Measurements from ENCODE around the gene GRAMD4. TPM values are rescaled to one million over a fixed set of nuclear protein-coding genes. Genes with fewer than 3 reads are reported as not detected.

GRAMD4 gene
- total RNA-seq, 1 donor from 2014 or later = 24.8 TPM

- no peak for DNase-seq
Measured at GRCh38 chr22:46673205-46673604, 53.0 kb downstream of the GRAMD4 start.

DNA sequence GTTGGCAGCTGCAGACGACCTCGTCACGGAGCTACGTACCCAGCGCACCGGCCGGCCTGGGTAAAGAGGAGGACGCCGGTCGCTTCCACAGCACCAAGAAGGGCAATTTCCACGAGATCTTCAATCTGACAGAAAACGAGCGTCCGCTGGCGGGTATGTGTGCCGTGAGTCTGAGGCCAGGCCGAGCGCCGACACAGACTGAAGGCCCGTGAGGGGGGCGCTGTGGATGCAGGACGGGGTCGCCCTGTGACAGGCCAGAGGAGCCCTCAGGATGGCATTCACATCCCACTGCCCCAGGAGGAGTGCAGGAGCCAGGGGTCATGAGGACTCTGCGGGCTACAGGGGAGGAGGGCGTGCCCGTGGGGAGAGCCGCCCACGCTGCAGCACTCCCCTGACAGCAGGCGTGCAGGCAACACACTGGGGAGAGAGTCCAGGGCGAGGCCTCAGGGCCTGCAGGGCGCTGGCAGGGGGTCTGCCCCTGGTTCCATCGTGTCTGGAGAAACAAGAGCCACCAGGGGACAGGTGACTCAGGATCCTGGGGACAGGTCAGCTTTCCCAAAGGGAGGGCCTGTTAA is 53.6 kb downstream of the GRAMD4 start:
- no peak for DNase-seq

DNA sequence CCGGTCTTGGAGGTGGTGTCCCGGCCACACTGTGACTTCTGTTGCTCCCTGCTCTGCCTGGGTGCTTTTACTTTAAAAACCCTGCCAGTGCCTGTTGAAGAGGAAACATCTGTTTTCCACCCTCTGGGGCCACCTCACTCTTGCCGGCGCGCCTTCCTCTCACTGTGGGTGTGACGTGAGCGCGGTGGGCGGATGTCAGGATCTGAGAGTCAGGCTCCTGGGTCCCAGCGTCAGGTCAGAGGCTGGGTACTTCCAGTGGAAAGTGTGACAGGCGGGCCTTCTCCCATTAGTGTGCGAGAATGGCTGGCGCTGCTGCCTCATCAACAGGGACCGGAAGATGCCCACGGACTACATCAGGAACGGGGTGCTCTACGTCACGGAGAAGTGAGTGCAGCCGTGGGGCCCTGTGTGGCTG is 54.2 kb downstream of the GRAMD4 start:
- DNase-seq = peak; percentile 45

GRCh38 chr22:46674906-46675305 is 54.7 kb downstream of the GRAMD4 start:
- no peak for DNase-seq

GRCh38 chr22:46675479-46675878 is 55.3 kb downstream of the GRAMD4 start:
- no peak for DNase-seq

GRCh38 chr22:46675938-46676337 is 55.8 kb downstream of the GRAMD4 start:
- no peak for DNase-seq

- DNase-seq = no peak
Measured at GRCh38 chr22:46676479-46676878, 56.3 kb downstream of the GRAMD4 start.

GRCh38 chr22:46676881-46677280 is 56.7 kb downstream of the GRAMD4 start:
- DNase-seq = no peak

GRCh38 chr22:46677323-46678002 is 57.3 kb downstream of the GRAMD4 start:
- DNase-seq = no peak

DNA sequence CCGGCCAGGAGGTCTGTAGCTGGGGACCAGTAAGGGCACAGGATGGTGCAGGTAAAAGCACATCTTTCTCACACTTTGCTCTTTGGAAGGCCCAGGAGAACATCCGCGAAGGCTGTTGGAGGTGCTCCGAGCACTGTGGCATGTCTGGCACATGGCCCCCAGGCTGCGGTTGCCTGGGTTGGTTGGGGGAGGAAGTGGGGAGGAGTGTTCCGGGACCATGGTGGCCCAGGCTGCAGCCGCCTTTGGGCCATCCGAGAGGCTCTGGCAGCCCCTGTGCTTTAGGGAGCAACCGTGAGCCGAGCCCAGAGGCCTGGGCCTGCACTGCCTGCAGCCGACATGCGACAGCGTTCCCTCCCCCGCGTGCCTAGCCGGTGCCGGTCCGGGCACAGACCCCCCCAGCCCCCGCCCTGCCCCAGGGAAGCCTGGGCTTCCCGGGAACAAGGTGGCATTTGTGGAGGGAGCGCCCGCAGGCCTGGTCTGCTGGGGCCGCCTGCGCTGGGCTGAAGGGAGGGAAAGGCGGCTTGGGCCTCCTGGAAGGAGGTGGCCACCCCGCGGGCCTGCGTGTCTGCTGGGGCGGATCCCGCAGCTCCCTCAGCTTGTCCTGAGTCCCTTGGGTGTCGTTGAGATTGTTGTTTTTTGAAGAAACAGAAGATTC is 57.9 kb downstream of the GRAMD4 start:
- DNase-seq = no peak

GRCh38 chr22:46678785-46679700 is 58.9 kb downstream of the GRAMD4 start:
- DNase-seq = peak; percentile 52

GRCh38 chr22:46679706-46680269 is 59.6 kb downstream of the GRAMD4 start:
- DNase-seq = peak; percentile 55

DNA sequence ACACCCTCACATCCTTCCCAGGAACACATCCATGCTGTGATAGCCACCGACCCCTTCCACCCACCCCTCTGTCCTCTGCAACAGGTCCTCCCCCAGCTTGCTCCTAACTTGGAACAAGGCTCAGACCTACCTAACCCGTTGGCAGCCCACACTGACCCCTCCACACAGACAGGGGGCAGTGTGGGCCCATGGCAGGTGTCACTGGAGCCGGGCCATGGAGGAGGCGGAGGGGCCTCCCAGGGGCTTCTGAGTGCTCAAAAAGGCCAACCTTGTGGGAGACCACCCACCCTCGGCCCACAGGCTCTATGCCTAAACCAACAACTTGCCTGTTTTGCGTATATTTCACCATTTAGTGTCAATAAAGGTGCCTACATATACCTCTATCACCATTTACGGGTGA is 60.8 kb downstream of the GRAMD4 start:
- DNase-seq = no peak

DNA sequence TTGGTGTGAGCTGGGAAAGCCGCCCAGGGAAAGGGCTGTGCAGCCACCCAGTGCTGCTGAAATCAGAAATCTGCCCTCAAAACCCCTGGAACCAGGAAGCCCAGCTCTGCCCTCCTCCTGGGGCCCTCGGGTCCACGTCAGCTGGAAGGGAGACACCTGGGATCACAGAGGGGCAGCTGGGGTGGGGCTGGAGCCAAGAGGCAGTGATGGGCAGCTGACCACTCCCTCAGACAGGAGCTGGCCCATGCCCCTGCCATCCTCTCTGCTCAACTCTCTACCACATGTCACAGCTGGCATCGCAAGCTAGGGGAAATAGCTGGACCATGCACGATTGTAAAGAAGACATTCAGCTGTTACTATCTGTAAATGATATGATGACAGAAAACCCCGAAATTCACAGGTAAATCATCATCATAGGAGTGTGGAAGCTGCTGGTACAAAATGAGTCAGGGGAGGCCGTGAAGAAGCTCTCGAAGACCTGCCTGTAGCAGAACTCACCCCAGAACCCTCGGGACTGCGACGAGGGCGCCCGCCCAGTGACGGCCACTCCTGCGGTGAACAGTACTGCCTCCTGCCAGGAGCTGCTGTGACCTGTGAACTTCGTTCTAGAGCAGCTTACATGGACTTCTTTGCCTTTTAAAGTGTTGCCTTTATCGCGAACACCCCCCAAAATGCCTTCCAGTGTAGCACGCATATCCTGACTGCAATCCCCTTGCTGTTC is 62.0 kb downstream of the GRAMD4 start:
- DNase-seq = no peak

GRCh38 chr22:46684706-46685105 is 64.5 kb downstream of the GRAMD4 start:
- no peak for DNase-seq

DNA sequence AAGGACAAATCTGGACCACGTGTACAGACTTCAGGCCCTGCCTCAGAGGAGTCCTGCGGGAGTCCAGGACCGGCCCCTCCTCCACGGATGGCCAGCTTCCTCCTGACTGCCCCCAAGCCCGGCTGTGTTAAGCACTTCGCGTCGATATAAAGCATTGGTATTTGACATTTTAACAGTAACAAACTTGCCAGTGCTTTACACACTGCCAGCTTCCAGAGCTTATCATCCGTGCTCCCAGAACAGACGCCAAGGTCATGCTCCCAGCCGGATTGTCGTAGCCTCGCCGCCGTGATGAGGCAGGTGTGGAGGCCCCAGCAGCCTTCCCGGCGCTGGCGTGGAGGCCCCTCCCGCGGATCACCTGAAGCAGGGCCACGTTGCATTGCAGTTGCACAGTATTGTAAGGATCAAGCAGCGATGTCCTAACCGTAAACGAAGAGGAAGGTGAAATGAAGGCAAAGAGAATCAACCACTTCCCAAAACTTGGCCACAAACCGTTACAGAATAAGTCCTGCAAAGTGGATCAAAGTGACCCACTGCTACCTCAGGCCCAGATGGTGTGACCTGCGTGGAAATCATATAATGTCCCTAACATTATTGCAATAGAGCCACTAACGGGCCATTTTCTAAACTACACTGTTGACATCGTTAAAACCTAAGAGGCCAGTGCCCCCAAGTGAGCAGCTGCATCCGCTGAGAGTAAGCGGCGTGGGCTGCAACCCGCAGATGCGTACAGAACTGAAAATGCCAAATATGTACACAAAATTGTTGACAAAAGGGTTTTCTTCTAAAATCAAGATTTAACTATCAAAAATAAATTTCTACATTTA is 66.2 kb downstream of the GRAMD4 start:
- DNase-seq = no peak

DNA sequence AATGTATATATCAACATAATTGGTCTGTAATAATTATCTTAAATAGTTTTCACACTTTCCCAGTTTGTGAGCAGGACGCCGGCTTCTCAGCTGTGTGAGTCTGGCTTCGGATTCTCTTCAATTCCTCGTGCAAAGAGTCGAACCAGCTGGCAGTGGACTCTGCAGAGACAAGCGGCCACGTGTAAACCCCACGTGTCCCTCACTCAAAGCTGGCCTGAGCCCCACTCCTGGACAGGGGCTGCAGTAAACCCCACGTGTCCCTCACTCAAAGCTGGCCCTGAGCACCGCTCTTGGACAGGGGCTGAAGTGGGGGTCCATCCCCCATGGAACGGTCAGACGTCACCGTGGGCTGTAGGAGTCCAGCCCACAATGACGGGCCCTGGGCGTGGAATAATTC is 66.9 kb downstream of the GRAMD4 start:
- DNase-seq = no peak

DNA sequence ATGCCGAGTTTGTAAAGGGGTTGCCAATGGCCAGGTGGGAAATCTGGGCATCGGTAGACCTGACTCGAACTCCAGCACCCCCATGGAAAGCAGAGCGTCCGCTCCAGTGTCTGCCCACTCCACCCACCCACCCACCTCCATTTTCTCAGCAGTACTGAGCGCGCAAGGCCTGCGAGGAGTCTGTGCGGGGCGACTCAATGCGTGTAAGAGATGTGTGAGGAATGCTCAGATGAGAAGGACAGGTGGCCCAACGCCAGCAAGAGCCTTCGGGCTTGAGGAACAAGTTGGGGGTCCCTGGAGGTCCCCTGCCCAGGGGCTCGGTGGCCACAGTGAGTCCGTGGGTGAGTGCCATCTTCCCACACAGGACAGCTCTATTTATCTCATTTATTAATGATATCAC is 67.3 kb downstream of the GRAMD4 start:
- DNase-seq = no peak

- no peak for DNase-seq
Measured at GRCh38 chr22:46688949-46689348, 68.8 kb downstream of the GRAMD4 start.

DNA sequence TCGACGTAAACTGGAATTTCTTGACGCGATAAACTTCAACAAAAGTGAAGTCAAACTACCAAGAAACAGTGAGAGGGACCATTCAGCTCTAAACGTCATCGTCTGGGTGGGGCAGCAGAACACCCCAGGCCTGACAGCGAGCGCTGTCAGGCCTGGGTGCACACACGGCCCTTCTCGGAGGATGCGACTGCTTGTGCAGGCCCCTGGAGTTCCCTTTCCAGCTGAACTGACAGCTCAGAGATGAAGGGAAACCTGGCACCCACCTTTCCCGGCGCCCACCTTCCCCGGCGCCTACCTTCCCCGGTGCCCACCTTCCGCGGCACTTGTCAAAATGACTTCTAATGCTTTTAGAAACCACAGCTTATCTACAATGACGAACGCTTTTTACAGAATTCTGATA is 70.0 kb downstream of the GRAMD4 start:
- no peak for DNase-seq

DNA sequence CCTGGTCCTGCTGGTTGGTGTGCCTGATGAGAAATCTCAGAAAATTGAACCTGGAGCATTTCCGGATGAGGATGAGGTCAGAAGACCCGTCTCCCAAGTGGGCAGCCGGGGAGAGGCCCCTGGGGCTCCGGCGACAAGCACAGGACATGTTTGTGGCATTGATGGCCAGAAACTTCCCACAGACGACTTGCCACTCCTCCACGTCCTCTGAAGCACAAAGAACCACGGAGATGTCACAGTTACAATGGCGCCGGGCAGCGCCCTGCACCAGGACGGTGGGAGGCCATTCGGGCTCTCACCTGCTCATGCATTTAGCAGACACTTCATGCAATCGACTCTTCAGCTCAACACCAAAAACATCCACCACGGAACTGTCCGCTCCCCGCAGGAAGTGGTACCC is 71.4 kb downstream of the GRAMD4 start:
- no peak for DNase-seq

Measured in tongue (tissue), 2 donors.